DOHH2 (cell line): ENCODE measurements around the gene SLC35A2.
"Not testable (repeated sequence)": the region's sequence is repeated elsewhere in the genome, so short reads cannot be mapped to it uniquely, and the experiment has no call there.

Experiments
- CTCF ChIP-seq: fragments of 200-600 bp; sonication (generic); IDR thresholded peaks from one replicate; pipeline ENCODE4 v1.5.1; 2014; ENCODE audit warnings: antibody characterized with exemption, mild to moderate bottlenecking, low read depth, low read length; ENCODE audit not compliant: poor library complexity, severe bottlenecking
- EZH2phosphoT487 ChIP-seq: fragments of 200-600 bp; sonication (generic); IDR thresholded peaks from 2 replicates; pipeline ENCODE4 v1.6.1; 2017; ENCODE audit warnings: borderline replicate concordance, mild to moderate bottlenecking, antibody characterized with exemption, low read length, moderate library complexity, mixed read lengths

DNA sequence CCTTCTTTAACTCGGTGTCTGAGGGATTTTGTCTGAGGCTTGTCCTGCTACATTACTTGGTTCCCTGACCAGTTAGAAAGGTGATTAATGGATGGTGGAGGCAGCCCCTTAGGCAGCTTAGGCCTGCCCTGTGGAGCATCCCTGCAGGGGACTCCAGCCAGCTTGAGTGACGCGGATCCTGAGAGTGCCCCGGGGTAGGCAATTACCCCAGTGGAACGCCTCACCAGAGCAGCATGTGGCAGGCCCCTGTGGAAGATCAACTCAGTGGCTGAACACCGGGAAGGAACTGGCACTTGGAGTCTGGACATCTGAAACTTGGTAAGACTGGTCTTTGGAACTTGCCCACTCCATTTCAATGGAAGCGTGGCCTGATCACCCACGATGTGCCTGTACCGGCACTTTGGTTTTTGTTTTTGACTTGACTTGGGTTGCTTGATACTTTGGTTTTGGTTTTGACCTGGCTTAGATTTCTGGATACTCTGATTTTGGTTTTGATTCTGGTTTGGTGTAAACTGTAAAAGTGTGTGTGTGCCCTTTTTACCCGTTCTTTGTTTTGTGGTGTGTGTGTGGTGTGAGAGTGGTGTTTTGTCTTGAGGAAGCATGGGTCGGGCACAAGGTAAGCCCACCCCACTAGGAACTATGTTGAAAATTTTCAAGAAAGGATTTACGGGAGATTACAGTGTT, 57.2 kb downstream of the SLC35A2 start:
- not testable (repeated sequence) for TF ChIP-seq CTCF, EZH2phosphoT487
